GM19193 (cell line): ENCODE data around the gene PTBP2.

Source experiments
- POLR2A ChIP-seq: IDR thresholded peaks from 4 replicates; pipeline ENCODE4 v1.6.1; 2011; ENCODE audit not compliant: insufficient read depth, insufficient read length; ENCODE audit errors: extremely low read depth

The PTBP2 gene

GRCh38 chr1:96722161-96722922 is 758 bp downstream of the PTBP2 start:
- no peak for TF ChIP-seq POLR2A

GRCh38 chr1:96722958-96723357 is 1.4 kb downstream of the PTBP2 start:
- no peak for TF ChIP-seq POLR2A

DNA sequence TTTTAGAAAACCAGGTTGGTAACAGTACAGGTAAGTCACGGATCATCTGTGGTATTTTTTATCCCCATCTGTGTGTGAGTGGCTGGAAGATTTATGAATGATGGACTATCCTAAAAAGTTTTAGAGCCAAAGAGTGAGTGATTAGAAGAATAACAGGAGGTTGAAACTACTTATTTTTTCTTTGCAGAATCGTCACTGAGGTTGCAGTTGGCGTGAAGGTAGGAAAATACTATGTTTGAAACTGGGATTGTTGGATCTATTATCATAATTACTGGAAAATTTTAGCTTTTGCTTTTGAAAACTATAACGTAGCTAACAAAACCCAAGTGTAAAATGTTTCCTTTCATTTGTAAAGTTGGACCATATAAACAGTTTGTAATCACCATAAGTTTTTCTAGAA is 1.8 kb downstream of the PTBP2 start:
- no peak for TF ChIP-seq POLR2A

DNA sequence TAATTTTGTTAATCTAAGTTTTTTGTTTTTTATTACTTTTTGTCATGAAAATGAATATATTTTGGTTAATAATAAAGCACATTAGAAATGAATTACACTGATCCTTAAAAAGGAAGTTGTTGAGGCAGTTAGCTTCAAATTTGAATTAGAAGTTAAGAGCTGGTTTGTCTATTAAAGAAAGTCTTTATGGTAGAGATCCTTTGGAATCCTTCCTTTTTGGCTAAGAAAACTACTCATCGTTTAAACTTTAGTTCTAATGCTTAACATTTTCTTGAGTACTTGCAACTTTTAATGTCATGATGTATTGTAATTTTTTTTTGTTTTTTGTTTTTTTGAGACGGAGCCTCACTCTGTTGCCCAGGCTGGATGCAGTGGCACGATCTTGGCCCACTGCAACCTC is 2.4 kb downstream of the PTBP2 start:
- no peak for TF ChIP-seq POLR2A

GRCh38 chr1:96727860-96728259 is 6.3 kb downstream of the PTBP2 start:
- TF ChIP-seq POLR2A, result no peak

DNA sequence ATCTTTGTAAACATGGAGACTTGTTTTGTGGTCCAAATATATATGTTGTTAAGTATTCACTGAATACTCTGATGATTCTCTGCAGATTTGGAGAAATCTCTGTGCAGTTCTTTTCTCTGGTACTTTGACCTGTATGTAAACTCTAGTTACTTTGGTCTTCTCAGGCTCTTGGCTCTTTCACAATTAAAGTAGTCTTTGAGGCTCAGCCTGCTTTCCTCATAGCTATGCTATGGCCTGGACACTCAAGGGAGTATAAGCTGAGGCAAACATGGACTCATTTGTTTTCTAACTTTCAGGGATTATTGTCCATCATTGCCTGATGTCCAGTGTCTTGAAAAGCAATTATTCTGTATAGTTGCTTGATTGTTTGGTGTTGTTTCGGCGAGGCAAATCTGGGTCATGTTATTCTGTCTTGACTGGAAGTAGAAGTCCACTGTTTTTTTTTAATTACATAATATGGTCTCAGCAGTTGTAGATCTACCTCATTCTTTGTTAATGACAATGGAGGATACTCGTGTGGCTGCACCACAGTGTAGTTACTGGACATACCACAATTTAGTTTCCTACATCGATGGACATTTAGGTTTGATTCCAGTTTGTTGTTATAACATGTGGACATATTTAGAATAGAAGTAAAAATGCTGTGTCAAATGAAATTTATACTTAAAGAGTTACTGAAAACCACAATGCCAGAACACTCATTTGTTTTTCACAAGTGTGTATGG is 9.2 kb downstream of the PTBP2 start:
- no peak for TF ChIP-seq POLR2A

- no peak for TF ChIP-seq POLR2A
Measured at GRCh38 chr1:96741335-96741734, 19.8 kb downstream of the PTBP2 start.

- TF ChIP-seq POLR2A, result no peak
Measured at GRCh38 chr1:96746440-96747420, 25.1 kb downstream of the PTBP2 start.

- TF ChIP-seq POLR2A, result no peak
Measured at GRCh38 chr1:96747565-96747964, 26.0 kb downstream of the PTBP2 start.

DNA sequence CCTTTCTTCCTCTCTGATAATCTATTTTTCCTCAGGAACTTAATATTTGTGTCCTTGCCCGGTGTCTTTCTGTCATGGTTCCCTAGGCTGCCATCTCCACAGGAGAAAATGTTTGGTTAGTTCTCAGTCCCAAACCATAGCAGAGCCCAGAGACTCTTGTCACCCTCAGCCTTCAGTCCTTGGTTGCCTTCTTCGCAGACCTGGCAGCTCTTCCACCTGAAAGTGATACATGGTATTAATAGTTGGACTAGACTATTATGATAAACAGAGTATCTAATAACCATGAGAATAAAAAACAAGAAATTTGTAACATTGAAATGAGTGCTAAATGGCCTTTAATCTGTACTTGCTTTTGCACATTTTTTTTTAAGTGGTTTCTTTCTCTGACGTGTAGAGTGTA is 26.5 kb downstream of the PTBP2 start:
- no peak for TF ChIP-seq POLR2A

DNA sequence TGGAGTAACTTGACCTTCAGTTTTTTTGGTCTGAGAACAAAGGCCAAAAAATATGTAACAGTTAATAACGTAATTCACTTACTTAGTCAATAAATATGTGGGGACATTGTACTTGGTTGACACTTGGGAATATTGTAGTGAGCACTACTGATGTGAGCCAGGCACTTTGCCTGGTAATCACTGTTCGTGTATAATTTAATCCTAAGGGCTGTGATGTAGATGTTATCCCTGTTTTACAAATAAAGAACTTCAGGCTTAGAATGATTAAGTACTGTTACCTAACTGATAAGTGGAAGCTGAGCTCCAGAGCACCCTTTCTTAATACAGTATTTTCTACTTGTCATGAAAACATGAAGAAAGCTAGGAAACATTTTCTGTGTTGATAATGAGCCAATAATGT is 28.0 kb downstream of the PTBP2 start:
- no peak for TF ChIP-seq POLR2A

- no peak for TF ChIP-seq POLR2A
Measured at GRCh38 chr1:96752394-96752793, 30.8 kb downstream of the PTBP2 start.

DNA sequence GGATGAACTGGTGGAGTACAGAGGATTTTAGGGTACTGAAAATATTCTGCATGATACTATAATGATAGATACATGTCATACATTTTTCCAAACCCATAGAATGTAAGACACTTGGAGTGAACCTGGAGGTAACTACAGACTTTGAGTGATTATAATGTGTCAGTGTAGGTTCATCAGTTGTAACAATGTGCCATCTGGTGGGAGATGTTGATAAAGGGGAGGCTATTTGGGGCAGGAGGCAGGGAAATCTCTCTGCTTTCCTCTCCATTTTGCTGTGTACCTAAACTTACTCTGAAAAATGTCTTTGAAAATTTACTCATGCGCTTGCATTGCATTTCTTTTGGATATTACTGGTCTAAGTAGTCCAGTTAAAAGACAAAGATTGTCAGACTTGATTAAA is 35.2 kb downstream of the PTBP2 start:
- no peak for TF ChIP-seq POLR2A

DNA sequence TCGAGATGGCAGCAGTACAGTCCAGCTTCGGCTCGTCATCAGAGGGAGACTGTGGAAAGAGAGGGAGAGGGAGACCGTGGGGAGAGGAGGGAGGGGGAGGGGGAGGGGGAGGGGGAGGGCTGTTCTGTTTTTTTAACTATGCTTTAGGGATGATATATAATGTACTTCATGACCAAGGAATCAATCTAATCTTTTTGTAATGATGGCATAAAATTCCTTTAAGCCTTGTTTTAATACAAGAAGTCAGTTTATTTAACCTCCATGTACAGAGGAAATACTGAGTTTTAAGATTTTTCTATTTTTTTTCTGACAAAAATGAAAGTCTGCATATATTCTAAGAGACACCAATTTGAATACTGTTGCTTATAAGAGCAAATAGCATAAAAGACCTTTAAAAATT is 41.9 kb downstream of the PTBP2 start:
- TF ChIP-seq POLR2A, result no peak

- TF ChIP-seq POLR2A, result no peak
Measured at GRCh38 chr1:96764469-96764868, 42.9 kb downstream of the PTBP2 start.

GRCh38 chr1:96771847-96772246 is 50.3 kb downstream of the PTBP2 start:
- no peak for TF ChIP-seq POLR2A

DNA sequence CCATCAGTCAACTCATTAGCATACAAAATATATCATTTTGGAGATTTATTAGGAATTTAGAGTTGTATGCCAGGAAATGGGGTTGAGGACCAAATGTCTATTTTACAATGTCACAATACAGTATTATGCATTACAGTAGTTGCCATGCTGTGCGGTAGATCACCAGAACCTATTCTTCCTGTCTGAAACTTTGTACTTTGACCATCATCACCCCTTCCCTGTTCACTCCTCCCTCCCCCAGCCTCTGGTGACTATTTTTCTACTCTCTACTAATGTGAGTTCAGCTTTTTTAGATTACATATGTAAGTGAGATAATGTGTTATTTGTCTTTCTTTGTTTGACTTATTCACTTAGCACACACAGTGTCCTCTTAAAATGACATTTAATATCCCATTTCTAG is 50.8 kb downstream of the PTBP2 start:
- no peak for TF ChIP-seq POLR2A
